Stimulated activated CD4-positive, alpha-beta T cell treated with anti-CD3 and anti-CD28 coated beads, Interleukin-4, amount 100 ng/mL, for 1 hour (primary cell): ENCODE data around the gene KCTD19.

Experiments
- DNase-seq: peaks from one replicate; pipeline ENCODE4 v3.0.0-alpha.2; 2020

Gene KCTD19

DNA sequence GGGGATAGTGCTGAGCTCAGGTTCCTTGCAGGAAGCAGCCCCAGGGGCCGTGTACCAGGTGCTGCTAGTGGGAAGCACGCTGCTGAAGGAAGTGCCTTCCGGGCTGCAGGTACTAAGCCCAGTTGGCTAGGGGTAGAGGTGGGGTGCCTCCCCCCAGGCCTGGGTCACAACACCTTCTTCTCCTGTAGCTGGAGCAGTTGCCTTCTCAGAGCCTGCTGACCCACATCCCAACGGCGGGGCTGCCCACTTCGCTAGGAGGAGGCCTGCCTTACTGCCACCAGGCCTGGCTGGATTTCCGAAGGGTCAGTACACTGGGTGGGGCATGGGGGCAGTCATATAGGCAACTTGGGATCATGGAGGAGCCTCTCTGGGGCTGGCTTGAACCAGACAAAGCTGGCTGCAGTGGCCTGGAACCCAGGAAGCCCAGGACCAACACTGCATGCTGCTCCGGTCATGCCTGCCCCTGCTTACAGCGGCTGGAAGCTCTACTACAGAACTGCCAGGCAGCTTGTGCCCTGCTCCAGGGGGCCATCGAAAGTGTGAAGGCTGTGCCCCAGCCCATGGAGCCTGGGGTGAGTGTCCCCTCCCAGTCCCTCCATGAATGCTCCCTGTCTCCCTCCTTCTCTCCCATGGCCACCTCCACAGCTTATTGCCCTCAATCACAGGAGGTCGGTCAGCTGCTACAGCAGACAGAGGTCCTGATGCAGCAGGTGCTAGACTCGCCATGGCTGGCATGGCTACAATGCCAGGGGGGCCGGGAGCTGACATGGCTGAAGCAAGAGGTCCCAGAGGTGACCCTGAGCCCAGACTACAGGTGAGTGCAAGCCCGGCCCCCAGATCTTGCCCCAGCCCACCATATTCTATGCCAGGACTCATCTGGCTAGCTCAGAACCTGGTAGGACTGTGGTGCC, 44.8 kb downstream of the KCTD19 start:
- DNase-seq: no peak

DNA sequence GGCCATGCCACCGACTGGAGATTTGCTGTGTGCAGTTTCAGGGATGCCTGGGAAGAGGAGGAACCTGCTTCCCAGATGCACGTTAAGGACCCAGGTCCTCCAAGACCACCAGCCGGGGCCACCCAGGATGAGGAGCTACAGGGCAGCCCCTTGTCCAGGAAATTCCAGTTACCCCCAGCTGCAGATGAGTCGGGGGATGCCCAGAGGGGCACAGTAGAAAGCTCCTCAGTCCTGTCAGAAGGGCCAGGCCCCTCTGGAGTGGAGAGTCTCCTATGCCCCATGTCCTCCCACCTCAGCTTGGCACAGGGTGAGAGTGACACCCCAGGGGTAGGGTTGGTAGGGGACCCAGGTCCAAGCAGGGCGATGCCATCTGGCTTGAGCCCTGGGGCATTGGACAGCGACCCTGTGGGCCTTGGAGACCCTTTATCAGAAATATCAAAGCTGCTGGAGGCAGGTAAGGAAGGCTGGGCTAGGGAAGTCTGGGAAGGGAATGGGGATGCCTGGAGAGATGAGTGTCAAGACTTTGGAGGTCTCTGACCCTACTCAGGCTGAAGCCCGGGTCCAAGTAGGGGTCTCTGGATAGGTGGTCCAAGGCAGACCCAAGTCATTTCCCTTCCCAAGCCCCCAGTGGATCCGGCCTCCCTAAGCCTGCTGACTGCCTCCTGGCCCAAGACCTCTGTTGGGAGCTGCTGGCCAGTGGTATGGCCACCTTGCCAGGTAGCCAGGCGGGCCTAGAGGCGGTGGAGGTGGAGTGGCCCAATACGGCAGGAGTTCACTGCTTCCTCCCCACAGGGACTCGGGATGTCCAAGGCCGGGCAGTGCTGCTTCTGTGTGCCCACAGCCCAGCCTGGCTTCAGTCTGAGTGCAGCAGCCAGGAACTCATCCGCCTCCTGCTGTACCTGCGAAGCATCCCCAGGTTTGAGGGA, 46.2 kb downstream of the KCTD19 start:
- no peak for DNase-seq

DNA sequence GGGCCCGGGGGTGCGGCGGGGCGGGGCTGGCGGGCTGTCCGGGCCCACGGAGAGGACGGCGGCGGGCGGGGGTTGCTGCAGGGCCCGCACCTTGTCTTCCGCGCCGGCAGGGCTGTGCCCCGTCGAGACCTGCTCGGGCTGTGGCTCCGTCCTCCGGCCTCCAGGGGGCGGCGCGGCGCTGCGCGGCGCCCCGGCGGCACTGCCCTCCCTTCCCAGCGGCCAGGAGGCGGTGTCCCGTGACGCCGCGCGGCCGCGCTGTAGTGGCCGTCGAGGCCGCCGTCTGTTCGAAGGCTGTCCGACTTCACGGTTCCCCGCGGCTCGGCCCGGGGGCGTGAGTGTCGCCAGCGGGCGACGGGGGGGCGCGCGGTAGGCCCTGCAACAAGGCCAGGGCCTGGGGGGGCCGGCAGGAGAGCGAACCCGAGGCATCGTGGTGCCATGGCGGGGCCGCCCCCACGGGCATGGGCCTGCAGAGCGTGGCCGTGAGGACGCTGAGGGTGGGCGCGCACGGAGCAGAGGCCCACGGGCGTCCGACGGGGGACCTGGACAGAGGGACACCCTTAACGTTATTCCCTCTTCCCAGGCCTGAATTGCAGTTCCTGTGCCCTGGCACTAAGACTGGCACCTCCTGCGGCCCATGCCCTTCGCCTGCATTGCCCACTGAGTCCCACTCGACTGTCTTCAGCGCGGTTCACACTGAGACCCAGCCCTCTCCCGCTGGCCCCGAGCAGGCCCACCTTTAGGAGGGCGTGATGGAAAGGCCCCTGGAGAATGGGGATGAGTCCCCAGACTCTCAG, 47.0 kb downstream of the KCTD19 start, which contains the start of gene PLEKHG4:
Gene PLEKHG4 (plus strand): TSS at position 237 of the 794 bp plus-strand sequence. CDS start 513 bp downstream, at position 750.
- peak; percentile 83 for DNase-seq

DNA sequence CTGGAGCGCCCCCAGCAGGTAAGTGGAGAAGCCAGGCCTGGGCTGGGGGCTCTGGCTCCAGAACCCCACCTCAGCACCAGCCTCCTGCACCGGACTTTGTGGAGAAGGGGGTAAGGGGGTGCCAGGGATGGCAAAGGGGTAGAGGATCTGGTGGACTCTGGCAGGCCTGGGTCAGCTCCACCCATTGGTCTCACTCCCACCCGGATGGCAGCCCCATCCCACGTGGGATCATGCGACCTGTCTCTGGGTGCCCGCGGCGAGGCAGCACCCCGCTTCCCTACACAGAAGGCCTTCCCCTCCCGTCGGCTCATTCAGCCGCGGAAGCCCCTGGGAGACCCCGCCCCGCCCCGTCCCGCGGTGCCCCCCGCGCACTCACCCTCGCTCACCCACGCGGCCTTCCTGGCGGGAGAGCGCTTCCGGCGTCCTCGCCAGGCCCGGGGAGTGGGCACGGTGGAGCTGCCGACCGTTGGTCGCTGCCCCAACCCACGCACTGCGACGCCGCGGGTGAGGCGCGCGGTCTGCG, 47.7 kb downstream of the KCTD19 start:
- no peak for DNase-seq

DNA sequence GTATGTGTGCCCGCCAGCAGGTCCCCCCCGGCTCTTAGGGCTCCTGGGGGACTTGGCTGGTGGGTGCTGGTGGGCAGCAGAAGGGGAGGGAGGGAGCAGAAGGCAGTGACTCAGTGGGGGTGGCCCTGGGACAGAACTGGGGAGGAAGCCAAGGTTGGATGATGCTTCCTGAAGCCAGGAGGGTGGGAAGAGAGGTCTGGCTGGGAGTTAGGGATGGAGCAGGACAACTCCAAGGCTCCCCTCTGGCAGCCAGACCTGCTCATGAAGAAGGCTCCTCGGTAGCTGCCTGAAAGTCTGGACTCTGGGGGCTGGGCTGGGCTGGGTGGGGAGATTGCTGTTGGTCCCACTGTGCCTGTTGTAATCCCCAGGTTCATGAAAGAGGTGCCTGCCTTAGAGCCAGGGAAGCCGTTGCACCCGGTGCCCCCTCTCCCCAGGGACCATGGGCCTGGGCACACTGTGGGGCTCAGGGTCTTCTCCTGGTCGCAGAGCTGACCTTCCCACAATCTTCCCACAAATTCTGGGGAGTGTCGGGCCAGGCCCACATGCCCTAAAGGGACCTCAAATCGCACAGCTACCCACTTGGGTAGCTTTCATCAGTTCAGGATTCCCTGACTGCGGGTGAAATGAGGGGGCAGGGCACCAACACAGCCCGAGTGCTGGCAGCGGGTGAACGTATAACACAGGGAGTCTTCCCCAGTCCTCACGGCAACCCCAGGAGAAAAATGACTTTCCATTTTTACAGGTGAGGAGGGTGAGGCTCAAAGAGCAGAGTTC, 48.4 kb downstream of the KCTD19 start:
- no peak for DNase-seq

DNA sequence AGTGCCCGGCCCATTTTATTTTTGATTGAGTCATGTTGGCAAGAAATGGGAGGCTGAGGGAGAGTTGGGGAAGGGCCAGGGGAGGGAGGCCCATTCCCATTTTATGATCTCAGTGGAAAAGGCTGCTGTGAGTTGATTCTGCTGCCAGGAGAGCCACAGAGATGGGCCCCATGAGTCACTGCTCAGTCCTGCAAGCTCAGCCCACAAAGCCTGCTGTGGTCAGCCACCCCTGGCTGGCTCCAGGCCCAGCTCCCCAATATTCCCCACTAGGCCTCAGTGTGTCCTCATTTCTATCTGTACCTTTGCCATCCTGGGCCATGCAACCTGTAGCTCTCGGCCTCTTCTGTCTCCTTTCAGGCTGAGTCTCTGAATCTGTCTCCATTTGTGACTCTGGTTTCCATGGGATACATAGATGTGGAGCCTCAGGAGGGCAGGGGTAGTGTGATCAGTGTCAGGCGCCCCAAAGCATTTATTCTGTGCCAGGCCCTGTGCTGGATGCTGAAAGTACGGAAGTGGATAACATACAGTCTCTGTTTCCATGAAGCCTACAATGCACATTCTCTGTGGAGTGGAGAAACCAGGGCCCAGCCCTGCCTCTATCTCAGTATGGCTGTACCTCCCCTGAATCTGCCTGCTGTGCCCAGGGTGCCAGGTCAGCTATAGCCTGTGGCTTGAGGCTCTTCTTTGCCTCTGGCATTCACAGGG, 49.1 kb downstream of the KCTD19 start:
- no peak for DNase-seq

DNA sequence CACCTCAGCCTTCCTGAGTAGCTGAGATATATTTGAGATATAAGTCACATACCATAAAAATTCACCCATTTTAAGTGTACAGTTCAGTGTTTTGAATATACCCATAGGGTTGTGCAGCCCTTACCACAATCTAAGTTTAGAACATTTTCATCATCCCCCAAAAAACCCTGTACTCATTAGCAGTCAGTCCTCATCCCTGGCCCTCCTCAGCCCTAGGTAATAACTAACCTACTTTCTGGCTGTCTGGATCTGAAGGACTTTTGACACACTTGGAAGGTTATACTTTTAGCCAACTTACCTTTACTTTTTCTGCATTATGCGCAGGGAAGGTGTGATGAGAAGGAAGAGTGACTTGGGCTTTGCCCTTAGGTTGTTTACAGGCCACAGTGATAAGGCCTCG, 51.2 kb downstream of the KCTD19 start:
- DNase-seq: no peak

DNA sequence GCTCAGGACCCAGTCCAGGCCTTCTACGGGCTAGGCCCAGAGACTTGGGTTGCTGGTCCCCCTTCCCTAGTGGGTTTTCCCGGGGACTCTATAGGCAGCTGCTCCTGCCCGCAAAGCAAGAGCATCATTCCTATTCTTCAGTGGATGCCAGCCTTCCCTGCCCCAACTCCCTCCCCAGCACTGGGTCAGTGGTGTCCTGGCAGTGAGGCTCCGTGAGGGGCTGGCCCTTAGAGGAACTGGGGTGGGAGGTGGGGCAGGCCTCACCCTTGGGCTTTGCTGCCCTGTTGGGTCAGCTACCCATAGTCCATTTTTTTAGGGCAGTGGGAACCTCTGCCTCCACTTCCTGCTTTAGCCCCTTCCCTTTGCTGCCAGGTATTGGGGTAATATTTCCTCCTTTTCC, 55.1 kb downstream of the KCTD19 start:
- no peak for DNase-seq

DNA sequence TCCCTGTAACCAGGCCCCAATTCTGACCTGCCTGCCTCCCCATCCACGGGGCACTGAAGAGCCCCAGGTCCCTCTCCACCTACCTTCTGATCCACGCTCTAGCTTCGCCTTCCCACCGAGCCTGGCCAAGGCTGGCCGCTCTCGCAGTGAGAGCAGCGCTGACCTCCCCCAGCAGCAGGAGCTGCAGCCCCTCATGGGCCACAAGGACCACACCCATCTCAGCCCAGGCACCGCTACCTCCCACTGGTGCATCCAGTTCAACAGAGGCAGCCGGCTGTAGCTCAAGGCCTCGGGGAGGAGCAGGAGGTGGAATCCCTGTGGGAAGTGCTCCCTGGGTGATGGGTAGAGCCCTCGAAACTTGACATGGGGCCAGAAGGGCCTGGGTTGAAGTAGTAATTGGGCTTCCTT, 55.6 kb downstream of the KCTD19 start:
- no peak for DNase-seq

DNA sequence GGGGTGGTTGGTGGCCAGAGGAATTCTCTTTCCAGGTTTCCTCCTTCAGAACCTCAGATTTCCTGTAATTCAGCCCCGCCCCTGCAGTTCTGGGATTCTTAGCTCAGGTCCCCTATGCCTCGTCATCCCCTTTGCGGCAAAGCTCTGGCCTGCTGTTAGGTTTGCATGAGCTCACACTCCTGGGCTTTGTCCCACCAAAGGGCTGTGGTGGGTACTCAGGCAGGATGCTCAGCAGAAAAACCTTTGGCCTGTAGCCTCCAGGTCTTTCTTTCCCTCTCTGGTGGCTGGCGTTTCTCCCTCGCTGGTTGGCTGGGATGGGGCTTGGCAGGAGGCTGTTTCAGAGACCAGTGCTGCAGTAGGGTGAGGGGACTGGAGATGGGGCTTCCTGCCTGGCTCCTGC, 56.8 kb downstream of the KCTD19 start:
- no peak for DNase-seq

DNA sequence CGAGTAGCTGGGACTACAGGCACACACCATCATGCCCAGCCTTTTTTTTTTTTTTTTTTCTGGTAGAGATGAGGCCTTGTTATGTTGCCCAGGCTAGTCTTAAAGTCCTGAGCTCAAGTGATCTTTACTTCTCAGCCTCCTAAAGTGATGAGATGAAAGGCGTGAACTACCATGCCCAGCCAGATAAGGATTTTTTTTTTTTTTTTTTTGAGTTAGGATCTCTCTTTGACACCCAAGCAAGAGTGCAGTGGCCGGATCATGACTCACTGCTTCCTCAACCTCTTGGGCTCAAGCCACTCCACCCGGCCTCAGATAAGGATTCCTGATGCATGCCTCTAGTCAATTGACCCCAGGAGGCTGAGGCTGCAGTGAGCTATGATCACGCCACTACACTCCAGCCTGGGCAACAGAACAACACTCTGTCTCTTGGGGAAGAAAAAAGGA, 58.4 kb downstream of the KCTD19 start:
- no peak for DNase-seq

DNA sequence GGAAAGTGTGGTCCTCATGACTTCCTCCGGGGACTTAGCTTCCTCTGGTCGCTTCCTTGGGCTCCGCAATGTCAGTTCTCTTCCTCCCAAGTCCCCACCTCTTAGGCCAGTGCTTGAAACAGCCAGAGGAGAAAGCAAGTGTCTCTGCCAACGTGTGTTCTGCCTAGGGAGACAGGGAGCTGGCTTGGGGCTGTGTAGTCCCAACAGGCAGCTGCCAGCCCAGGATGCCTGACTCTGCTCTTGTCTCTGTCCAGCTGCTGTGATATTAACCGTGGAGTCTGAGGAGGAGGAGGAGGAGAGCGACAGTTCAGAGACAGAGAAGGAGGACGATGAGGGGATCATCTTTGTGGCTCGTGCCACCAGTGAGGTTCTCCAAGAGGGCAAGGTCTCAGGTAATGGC, 60.7 kb downstream of the KCTD19 start:
- DNase-seq: no peak

DNA sequence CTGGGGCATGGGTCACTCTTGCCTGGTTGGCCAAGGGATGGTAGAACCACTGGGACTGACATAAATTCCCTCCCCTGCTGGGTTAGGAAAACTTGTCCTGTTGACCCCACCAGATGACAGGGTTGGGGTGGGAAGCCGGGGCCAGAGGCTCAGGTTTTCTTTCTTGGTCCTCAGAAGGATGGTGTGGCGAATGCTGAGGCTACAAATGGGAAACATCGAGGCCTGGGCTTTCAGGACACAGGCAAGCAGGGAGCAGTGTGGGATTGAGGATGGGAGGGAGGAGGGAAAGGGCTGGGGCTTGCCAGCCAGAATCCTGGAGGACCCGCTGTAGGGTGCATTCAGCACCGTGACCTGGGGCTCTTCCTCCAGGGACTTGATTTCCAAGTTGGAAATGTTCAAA, 61.7 kb downstream of the KCTD19 start:
- no peak for DNase-seq

DNA sequence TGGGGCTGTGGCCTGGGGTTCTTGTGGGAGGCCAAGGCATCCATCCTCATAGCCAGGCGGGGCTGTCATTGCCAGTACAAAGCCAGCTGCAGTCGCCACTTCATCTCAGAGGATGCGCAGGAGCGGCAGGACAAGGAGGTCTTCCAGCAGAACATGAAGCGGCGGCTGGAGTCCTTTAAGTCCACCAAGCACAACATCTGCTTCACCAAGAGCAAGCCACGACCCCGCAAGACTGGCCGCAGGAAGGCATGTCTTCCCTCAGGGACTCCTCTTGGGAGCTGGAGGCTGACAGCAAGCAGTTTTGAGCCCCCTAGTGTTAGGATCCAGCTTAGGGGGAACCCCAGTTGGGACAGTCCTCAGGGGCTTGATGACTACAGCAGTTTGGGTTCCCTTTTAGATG, 62.3 kb downstream of the KCTD19 start:
- DNase-seq: no peak

DNA sequence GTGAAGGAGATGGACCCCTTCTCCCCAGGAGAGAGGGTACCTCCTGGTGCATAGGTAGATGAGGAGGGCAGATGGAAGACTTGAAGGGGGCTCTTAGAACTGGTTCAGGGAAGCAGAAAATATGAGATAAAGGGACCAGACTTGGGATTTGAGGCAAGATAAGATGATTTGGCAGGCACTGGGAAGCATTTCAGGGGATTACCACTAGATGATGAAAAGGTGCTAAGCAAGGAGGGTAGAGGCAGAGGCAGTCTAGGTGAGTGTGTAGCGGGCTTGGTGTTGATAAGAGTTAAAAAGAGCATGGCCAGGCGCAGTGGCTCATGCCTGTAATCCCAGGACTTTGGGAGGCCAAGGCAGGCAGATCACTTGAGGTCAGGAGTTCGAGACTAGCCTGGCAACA, 63.3 kb downstream of the KCTD19 start:
- DNase-seq: no peak

DNA sequence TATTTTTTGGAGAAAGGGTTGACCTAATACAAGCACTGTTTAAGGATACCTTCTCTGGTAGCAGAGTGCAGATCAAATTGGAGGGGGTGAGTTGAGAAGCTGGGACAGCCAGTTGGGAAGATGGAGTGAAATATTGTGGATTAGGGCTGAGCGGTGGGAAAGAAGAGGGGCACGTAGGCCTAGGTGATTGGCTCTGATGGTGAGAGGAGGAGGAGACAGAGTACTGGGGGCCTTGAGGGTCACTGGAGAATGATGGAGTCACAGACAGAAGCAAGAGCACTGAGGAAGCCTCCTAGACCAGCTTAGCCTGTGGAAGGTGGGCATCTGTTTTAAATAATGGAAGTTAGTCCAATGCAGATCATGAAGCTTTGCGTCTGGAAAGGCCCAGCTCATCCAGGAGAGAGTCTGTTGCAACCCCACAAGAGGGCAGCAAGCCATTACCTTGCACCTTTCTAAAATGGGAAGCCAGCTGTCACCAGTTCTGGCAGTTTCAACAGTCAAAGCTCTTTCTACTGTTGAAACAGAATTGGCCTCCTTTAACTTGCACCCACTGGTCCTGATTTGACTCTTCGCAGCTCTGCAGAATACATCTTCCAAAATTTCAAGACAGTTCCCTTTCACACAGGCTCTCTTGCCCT, 66.0 kb downstream of the KCTD19 start:
- no peak for DNase-seq

DNA sequence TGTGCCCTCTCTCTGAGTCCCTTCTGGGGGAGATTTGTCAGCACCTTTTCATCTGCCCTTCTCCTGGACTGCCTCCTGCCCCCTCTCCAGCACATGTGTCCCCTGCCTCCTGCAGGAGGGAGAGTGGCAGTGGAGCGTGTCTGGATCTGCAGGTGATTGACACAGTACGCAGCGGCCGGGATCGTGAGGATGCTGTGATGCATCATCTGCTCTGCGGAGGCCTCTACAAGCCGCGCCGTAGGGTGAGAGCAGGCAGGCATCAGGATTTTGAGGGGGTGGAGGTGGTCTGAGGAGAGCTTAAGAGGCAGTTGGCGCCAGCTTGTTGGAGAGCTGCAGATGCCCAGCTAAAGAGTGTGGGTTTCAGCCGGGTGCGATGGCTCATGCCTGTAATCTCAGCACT, 66.8 kb downstream of the KCTD19 start:
- DNase-seq: no peak

DNA sequence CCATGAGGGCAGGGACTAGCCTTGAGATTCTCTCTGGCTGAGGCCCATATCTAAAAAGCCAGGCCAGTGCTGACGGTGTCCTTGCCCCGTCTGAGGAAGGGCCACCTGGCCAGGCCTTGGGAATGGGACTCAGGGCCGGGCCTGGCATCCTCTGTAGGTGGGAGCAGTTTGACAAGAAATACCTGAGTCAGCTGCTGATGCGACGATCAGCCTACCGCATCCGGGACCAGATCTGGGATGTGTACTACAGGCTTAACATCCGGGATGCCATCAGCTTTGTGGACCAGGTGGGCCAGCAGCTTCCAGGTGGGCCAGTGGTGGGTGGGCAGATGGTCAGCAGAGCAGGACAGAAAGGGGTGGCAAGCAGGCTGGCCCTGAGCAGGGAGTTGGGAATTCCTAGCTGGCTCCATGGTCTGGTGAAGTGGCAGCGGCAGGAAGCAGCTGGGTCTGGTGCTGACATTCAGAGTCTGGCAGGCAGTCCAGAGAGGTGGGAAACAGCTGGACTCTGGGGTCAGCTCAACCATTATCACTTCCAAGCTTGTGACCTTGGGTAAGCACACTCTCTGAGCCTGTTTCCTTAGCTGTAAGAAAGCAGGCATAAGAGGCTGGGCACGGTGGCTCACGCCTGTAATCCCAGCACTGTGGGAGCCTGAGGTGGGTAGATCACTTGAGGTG, 68.2 kb downstream of the KCTD19 start:
- DNase-seq: no peak

DNA sequence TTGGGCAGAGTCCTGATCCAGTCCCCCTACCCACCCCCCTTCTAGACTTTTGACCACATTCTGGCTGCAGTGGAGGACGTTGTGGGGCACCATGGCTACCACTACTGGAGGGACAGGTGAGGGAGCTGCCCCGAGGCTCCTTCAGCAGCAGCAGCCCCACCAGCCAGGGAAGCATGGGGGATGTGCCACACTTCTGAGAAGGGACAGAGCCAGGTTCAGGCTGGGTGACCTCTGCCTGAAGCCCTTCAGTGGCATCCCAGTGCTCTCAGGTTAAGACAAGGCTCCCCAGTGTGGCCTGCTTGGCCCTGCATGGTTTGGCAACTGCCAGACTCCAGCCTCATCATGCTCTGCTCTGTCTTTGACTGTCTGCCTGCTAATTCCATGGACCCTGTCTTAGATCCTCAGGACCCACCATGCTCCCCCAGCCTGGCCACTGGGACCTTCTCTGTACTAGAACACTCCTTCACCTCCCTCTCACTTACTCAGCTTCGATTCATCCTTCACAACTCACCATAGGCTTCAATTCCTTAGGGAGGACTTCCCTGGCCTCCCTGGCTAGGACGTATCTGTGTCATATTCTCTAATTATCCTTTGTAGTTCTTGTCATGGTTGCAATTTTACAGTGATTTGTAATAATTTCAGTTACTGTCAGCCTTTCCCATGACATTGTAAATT, 68.9 kb downstream of the KCTD19 start:
- no peak for DNase-seq
